Spleen (tissue), 11 donors: ENCODE results near the gene SNX12. TPM values are rescaled to one million over a fixed set of nuclear protein-coding genes. Genes with fewer than 3 reads are reported as not detected.
A peak's percentile ranks its signal among the peaks of the same experiment; 100 is the strongest.
"Not testable (repeated sequence)": the region's sequence is repeated elsewhere in the genome, so short reads cannot be mapped to it uniquely, and the experiment has no call there.

Experiments used
- DNase-seq: peaks from one replicate; pipeline ENCODE4 v3.0.0-alpha.2; 2020
- H3K27ac ChIP-seq, 8 donors: fragments of 200-600 bp; sonication (generic) in 7 of 8; 1 replicate in 4 of 8; 2 replicates in 4 of 8; pipeline versions ENCODE4 v1.5.0 to v1.8.0; 2016 to 2021; ENCODE audit warnings: inconsistent platforms in 4 of 8, mild to moderate bottlenecking in 4 of 8, moderate library complexity in 1 of 8
- H3K27me3 ChIP-seq, 7 donors: fragments of 200-600 bp; sonication (generic) in 6 of 7; replicated peaks in 1 of 7; 1 replicate in 4 of 7; 2 replicates in 3 of 7; pipeline versions ENCODE4 v1.5.0 to v1.8.0; 2016 to 2021; ENCODE audit warnings: inconsistent platforms in 3 of 7, mild to moderate bottlenecking in 1 of 7
- H3K36me3 ChIP-seq, 6 donors: fragments of 200-600 bp; sonication (generic) in 5 of 6; 1 replicate in 4 of 6; 2 replicates in 2 of 6; pipeline versions ENCODE4 v1.5.0 to v1.8.0; 2016 to 2021; ENCODE audit warnings: inconsistent platforms in 2 of 6
- H3K4me1 ChIP-seq, 6 donors: fragments of 200-600 bp; sonication (generic) in 5 of 6; 1 replicate in 3 of 6; 2 replicates in 3 of 6; pipeline versions ENCODE4 v1.5.0 to v1.8.0; 2016 to 2021; ENCODE audit warnings: inconsistent platforms in 3 of 6
- H3K4me3 ChIP-seq, 8 donors: fragments of 200-600 bp; sonication (generic) in 7 of 8; 1 replicate in 4 of 8; 2 replicates in 4 of 8; pipeline versions ENCODE4 v1.5.0 to v1.8.0; 2016 to 2021; ENCODE audit warnings: inconsistent platforms in 4 of 8, mild to moderate bottlenecking in 4 of 8, moderate library complexity in 2 of 8
- H3K9me3 ChIP-seq, 8 donors: fragments of 200-600 bp; sonication (generic) in 7 of 8; 1 replicate in 4 of 8; 2 replicates in 4 of 8; pipeline versions ENCODE4 v1.5.0 to v1.8.0; 2016 to 2021; ENCODE audit warnings: inconsistent platforms in 4 of 8
- POLR2A ChIP-seq, 3 donors: fragments of 450-650 bp; IDR thresholded peaks; one replicate each; pipeline ENCODE4 v1.5.1; 2017; ENCODE audit warnings: antibody characterized with exemption in 3 of 3, mild to moderate bottlenecking in 1 of 3
- POLR2AphosphoS5 ChIP-seq, 3 donors: sonication (generic); formaldehyde crosslinking; IDR thresholded peaks; one replicate each; pipeline ENCODE4 v1.5.1; 2017; ENCODE audit warnings: antibody characterized with exemption in 3 of 3
- WGBS, 5 donors: extraction: QIAGEN DNeasy Blood & Tissue Kit in 3 of 5; methylation state at CpG; one replicate each; pipeline versions ENCODE4 v1.1.5 to v1.1.7; 2013 to 2018; 5-methylcytosine and 5-hydroxymethylcytosine counted together
- intact Hi-C: fragments of 100-400 bp; cut with DNase I; formaldehyde crosslinking; loops from one replicate; pipeline ENCODE4 v1.15.0; 2023; ENCODE audit warnings: low total_unique reads
- polyA plus RNA-seq, 3 donors: library from polyadenylated mRNA; stranded (reverse); fragments of 200-250 nt; gene quantifications; one replicate each; pipeline ENCODE4 v1.2.1, GENCODE V29; 2013
- small RNA-seq, 4 donors: library from RNA; depleted of rRNA; stranded (forward); fragments of <200 nt; gene quantifications; one replicate each; pipeline ENCODE3, GENCODE V24; 2016
- total RNA-seq, 7 donors: library from RNA; depleted of rRNA in 3 of 7; stranded (reverse); fragments of >200 nt in 3 of 7; fragmentation: NEBNext Ultra II Directional in 4 of 7; extraction: Animal tissue kit (Norgen Biotek cat#: 25700) in 4 of 7; gene quantifications; one replicate each; pipeline versions ENCODE4 v1.1.0 to v1.2.1, GENCODE V29; 2016 to 2021
- TF ChIP-seq, protein P1 (sequence below), 11 experiments: fragments of 200-600 bp in 7 of 11; fragments of 450-650 bp in 4 of 11; sonication (generic) in 4 of 11; IDR thresholded peaks in 8 of 11; conservative IDR thresholded peaks in 3 of 11; 1 replicate in 7 of 11; 2 replicates in 4 of 11; pipeline versions ENCODE4 v1.4.0 to v1.8.0; 2016 to 2021; ENCODE audit warnings: antibody characterized with exemption in 11 of 11, inconsistent platforms in 4 of 11, mild to moderate bottlenecking in 1 of 11
- donor health status: healthy with polysubstance abuse.
- donor health status: DM: no; HTN: no; CAD: no; lungs with moderate emphysema.
- donor health status: DM: no; HTN: no; CAD: no.
- donor health status: Bipolar disorder and iron deficiency.
- donor health status: healthy.
- donor health status: DM: no; HTN: no; CAD: no.
- donor health status: DM: yes; HTN: yes; CAD: no.

Gene SNX12
- total and polyA plus RNA-seq, 10 donors: 11.7 to 47.6 (median 39.6) TPM

DNA sequence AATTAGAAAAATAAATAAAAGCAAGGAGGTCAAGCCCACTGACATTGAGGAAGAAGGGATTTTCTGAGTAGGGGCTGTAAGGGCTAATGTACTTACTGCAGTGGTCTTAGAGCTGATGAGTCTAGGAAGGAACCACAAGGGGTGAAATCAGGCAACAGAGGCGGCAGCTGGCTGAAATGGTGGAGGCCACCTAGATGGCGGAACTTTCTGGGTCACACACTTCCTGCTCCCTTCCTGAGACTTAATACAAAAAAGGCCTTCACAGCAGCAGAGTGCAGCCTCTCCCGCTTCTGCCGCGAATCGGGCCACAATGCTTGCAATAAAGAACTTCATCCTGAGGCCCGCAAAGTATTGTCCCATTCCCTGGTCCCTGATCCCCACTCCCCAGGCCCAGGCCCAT lies 15.4 kb downstream of the SNX12 start:
- peak overlapping the region in 4 of 8 donors; percentile 39 to 71 (median 56) for H3K27ac ChIP-seq
- intact Hi-C loops: no loop called here
- peak overlapping the region in 6 of 8 donors; percentile 22 to 60 (median 27) for H3K4me3 ChIP-seq
- H3K9me3 ChIP-seq: no peaks in the 10 kb centered on the region
- H3K27me3 ChIP-seq: no peaks in the 10 kb centered on the region
- peaks cover 0 to 5% (median 0%) of the 10 kb centered on the region in 6 donors for H3K36me3 ChIP-seq
- DNase-seq: no peak
- TF ChIP-seq POLR2AphosphoS5 (IDR thresholded peaks at IDR 0.05) (no peak), POLR2A (IDR thresholded peaks at IDR 0.05) (no peak)
- TF ChIP-seq, protein P1, sequence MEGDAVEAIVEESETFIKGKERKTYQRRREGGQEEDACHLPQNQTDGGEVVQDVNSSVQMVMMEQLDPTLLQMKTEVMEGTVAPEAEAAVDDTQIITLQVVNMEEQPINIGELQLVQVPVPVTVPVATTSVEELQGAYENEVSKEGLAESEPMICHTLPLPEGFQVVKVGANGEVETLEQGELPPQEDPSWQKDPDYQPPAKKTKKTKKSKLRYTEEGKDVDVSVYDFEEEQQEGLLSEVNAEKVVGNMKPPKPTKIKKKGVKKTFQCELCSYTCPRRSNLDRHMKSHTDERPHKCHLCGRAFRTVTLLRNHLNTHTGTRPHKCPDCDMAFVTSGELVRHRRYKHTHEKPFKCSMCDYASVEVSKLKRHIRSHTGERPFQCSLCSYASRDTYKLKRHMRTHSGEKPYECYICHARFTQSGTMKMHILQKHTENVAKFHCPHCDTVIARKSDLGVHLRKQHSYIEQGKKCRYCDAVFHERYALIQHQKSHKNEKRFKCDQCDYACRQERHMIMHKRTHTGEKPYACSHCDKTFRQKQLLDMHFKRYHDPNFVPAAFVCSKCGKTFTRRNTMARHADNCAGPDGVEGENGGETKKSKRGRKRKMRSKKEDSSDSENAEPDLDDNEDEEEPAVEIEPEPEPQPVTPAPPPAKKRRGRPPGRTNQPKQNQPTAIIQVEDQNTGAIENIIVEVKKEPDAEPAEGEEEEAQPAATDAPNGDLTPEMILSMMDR (IDR thresholded peaks at IDR 0.05 in 8 of 11, conservative IDR thresholded peaks at IDR 0.05 in 3 of 11): no peak
- 20 to 61% (median 42%) methylated on average over 7 of the region's 7 CpGs for WGBS, 5 donors
- H3K4me1 ChIP-seq: peaks cover 0 to 12% (median 0%) of the 10 kb centered on the region in 6 donors

DNA sequence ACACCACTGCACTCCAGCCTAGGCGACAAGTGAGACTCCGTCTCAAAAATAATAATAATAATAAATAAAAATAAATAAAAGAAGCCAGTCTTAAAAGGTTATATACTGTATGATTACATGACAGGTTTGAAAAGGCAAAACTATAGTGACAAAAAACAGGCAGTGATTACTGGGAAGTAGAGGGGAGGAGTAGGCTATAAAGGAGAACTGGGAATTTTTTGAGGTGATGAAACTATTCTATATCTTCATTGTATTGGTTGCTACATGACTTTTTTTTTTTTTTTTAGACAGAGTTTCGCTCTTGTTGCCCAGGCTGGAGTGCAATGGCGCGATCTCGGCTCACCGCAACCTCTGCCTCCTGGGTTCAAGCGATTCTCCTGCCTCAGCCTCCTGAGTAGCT lies 20.2 kb downstream of the SNX12 start:
- WGBS, 5 donors: 87 to 100% (median 90%) methylated on average over 2 to 8 of the region's 8 CpGs
- H3K36me3 ChIP-seq, H3K4me3 ChIP-seq, intact Hi-C loops, H3K4me1 ChIP-seq, H3K27ac ChIP-seq, DNase-seq, H3K27me3 ChIP-seq, H3K9me3 ChIP-seq: not testable (repeated sequence)

DNA sequence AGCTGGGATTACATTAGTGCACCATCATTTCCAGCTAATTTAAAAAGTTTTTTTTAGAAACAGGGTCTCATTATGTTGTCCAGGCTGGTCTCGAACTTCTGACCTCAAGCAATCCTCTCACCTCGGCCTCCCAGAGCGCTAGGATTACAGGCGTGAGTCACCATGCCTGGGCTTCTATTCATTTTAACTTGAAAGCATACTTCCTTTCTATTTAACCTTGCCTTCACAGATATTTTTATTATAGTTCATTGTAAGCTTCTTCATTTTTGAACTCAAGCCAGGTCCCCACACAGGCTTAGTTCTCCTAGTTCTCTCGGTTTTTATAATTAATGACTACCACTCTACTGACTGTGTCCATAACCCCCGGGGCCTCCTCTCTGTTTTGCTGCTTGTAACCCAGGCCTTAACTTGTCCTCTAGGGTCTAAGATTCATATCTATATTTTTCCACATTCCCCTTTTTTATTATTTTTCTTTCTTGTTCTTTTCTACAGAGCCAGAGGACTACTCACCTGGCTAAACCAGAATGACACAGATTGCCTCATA lies 50.7 kb downstream of the SNX12 start:
- Histone ChIP-seq H3K9me3 (no peaks in the 10 kb centered on the region), H3K4me3 (no peak overlapping the region), H3K27ac (no peak overlapping the region), H3K4me1 (no peaks in the 10 kb centered on the region), H3K36me3 (no peaks in the 10 kb centered on the region), H3K27me3 (no peaks in the 10 kb centered on the region)
- no peak for TF ChIP-seq POLR2AphosphoS5 (IDR thresholded peaks at IDR 0.05)
- TF ChIP-seq, protein P1 (IDR thresholded peaks at IDR 0.05 in 8 of 11, conservative IDR thresholded peaks at IDR 0.05 in 3 of 11): no peak
- TF ChIP-seq POLR2A (IDR thresholded peaks at IDR 0.05): no peak
- 66 to 78% (median 75%) methylated on average over 6 of the region's 6 CpGs for WGBS, 5 donors
- intact Hi-C loops: no loop called here
- DNase-seq: no peak

Small RNA genes within 50 kb of the gene (small RNA-seq; reads per million reads assigned to genes)
- gene CXorf65 (0 reads per million in 4 donors), gene RNU1-56P (0 reads per million in 4 donors)

Other genes with a start within 250 kb of the SNX12 start
- gene TEX11, start 159.6 kb downstream of the SNX12 start, total RNA-seq: 1 to 10 TPM in 3 of 7 donors, under 1 TPM in 4; 0.25 to 1.9 (median 0.98) TPM
- gene TEX11, start 159.6 kb downstream of the SNX12 start, polyA plus RNA-seq: under 1 TPM; 0.06 to 0.32 (median 0.20) TPM
- gene SLC7A3, start 137.2 kb downstream of the SNX12 start, total RNA-seq: not detected
- under 1 TPM in 1 of 3 donors, not detected in 2; 0.06 TPM for gene SLC7A3, start 137.2 kb downstream of the SNX12 start, polyA plus RNA-seq
- gene FOXO4, start 27.5 kb upstream of the SNX12 start, total RNA-seq: 10 to 100 TPM; 19.1 to 50.9 (median 32.9) TPM
- 10 to 100 TPM in 1 of 3 donors, 1 to 10 TPM in 2; 5.1 to 12.9 (median 5.8) TPM for gene FOXO4, start 27.5 kb upstream of the SNX12 start, polyA plus RNA-seq
- gene CXorf65, start 38.4 kb upstream of the SNX12 start, total RNA-seq: 10 to 100 TPM in 1 of 7 donors, 1 to 10 TPM in 6; 1.7 to 14.4 (median 6.7) TPM
- gene CXorf65, start 38.4 kb upstream of the SNX12 start, polyA plus RNA-seq: 10 to 100 TPM in 1 of 3 donors, 1 to 10 TPM in 2; 3.7 to 27.2 (median 7.5) TPM
- 100 to 1,000 TPM in 6 of 7 donors, 10 to 100 TPM in 1; 92.6 to 174 (median 127) TPM for gene IL2RG, start 43.2 kb upstream of the SNX12 start, total RNA-seq
- 100 to 1,000 TPM in 2 of 3 donors, 10 to 100 TPM in 1; 89.8 to 155 (median 122) TPM for gene IL2RG, start 43.2 kb upstream of the SNX12 start, polyA plus RNA-seq
- 100 to 1,000 TPM in 3 of 7 donors, 10 to 100 TPM in 4; 90.0 to 151 (median 98.7) TPM for gene MED12, start 50.3 kb upstream of the SNX12 start, total RNA-seq
- 10 to 100 TPM in 1 of 3 donors, 1 to 10 TPM in 2; 5.2 to 15.6 (median 5.3) TPM for gene MED12, start 50.3 kb upstream of the SNX12 start, polyA plus RNA-seq
- 1 to 10 TPM in 4 of 7 donors, under 1 TPM in 3; 0.66 to 2.5 (median 1.2) TPM for gene NLGN3, start 76.5 kb upstream of the SNX12 start, total RNA-seq
- under 1 TPM; 0.14 to 0.58 (median 0.48) TPM for gene NLGN3, start 76.5 kb upstream of the SNX12 start, polyA plus RNA-seq
- gene GJB1, start 154.9 kb upstream of the SNX12 start, total RNA-seq: not detected
- gene GJB1, start 154.9 kb upstream of the SNX12 start, polyA plus RNA-seq: not detected
- 10 to 100 TPM; 22.2 to 34.5 (median 23.3) TPM for gene ZMYM3, start 185.8 kb upstream of the SNX12 start, total RNA-seq
- 10 to 100 TPM in 1 of 3 donors, 1 to 10 TPM in 2; 6.3 to 13.1 (median 8.7) TPM for gene ZMYM3, start 185.8 kb upstream of the SNX12 start, polyA plus RNA-seq
- gene NONO, start 215.3 kb upstream of the SNX12 start, total RNA-seq: 100 to 1,000 TPM; 218 to 249 (median 234) TPM
- gene NONO, start 215.3 kb upstream of the SNX12 start, polyA plus RNA-seq: 100 to 1,000 TPM; 101 to 128 (median 112) TPM
- gene ITGB1BP2, start 233.4 kb upstream of the SNX12 start, total RNA-seq: 1 to 10 TPM; 1.5 to 8.3 (median 3.1) TPM
- gene ITGB1BP2, start 233.4 kb upstream of the SNX12 start, polyA plus RNA-seq: 1 to 10 TPM; 1.4 to 1.8 (median 1.7) TPM